Measurements from ENCODE around the gene BEST2.

The BEST2 gene

DNA sequence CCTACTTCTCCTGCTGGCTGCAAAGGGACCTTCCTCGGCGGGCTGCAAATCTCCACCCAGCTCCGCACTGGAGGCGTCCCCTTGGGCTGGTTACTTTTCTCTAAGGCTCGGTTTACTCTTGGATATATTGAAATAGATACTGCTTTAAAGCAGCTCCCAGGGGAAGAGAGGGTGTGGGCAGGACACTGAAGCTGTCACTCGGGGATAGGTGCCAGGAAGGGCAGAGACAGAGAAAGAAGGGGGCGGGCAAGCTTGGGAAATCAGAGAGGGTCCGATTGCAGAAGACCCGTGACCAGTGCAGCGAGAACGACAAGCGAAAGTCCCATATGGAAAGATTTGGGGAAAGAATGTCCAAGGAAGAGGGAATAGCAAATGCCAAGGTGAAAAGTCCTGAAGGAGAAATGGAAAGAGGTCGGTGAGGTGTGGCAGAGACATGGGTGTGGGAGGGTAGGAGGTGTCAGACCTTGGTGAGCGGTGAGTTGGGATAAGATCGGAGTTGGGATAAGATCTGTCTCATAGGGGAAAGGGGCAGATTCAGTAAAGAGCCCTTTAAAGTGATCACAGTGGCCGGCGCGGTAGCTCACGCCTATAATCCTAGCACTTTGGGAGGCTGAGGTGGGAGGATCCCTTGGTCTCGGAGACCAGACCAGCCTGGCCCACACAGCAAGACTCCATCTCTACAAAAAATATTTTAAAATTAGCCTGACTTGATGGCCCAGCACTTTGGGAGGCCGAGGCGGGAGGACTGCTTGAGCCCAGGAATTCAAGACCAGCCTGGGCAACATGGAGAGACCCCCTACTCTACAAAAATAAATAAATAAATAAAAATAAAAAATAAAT lies 50.9 kb downstream of the BEST2 start:
- no peak for DNase-seq

DNA sequence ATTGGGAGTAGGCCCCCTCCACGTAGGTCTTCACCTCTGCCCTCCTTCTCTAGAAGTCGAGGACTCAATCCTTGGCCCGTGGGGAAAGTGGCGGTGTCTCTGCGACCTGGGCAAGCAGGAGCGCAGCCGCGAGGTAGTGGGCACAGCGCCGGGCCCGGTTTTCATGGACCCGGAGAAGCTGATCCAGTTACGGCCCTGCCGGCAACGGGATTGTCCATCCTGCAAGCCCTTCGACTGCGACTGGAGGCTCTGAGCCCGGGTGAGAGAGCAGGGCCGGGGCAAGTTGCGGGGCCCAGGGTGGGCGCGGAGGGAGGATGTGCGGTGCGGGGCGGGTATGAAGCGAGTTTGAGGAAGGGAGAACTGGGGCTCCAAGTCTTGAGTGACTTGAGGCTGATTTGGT lies 52.5 kb downstream of the BEST2 start:
- DNase-seq: no peak

DNA sequence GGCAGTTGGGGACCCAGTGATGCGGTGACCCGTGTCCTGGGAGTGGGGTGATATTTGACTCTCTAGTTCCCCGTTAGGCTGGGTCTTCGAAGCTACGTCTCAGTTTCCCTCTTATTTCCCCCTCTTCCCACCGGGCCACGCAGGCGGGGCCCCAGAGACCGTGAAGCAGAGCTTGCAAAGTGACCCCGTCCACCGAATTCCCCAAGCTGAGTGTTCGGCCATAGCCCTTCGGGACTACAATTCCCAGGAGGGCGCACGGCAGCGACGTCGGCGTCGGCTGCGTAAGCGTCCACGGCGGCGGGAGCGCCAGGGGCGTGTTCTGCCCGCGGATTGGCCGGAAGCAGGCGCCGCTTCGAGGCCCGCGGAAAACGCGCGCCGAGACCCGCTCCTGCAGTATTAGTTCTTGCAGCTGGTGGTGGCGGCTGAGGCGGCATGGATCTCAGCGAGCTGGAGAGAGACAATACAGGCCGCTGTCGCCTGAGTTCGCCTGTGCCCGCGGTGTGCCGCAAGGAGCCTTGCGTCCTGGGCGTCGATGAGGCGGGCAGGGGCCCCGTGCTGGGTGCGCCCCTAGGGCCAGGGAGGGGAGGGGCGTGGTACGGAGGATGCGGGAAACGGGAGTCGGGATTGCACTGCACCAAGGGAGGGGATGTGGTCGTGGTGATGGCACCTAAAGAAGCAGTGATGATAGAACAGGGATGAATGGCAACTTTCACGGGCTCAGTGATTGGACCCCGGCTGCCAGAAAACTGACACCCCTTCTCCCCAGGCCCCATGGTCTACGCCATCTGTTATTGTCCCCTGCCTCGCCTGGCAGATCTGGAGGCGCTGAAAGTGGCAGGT lies 54.9 kb downstream of the BEST2 start, which contains the start of gene RNASEH2A:
RNASEH2A (plus strand) TSS at position 343 of the 840 bp plus-strand sequence; CDS start at position 433, 90 bp downstream.
- DNase-seq: peak; percentile 78

All from NCI-H524 treated with DMSO at 0.1 percent for 48 hours (cell line).